Psoas muscle (tissue), 8 donors: ENCODE results near the gene MYO1B. TPM values are rescaled to one million over a fixed set of nuclear protein-coding genes. Genes with fewer than 3 reads are reported as not detected.

Experiments used
- ATAC-seq, 4 donors: fragments of 200-7000 bp; cut with Tn5 transposase; one replicate each; pipeline ENCODE4 v1.9.1; 2020; ENCODE audit warnings: moderate library complexity in 3 of 4, mild to moderate bottlenecking in 2 of 4
- DNase-seq, 2 donors: peaks; one replicate each; pipeline ENCODE4 v3.0.0-alpha.2; 2020
- H3K27ac ChIP-seq: fragments of 200-600 bp; one replicate; pipeline ENCODE4 v1.8.0; 2022
- H3K27me3 ChIP-seq, 3 donors: fragments of 200-600 bp in 1 of 3; one replicate each; pipeline versions ENCODE4 v1.6.1 to v1.8.0; 2013 to 2022; ENCODE audit warnings: low read length in 2 of 3, mild to moderate bottlenecking in 2 of 3, moderate library complexity in 1 of 3; ENCODE audit not compliant: insufficient read depth in 3 of 3
- H3K36me3 ChIP-seq, 2 donors: fragments of 200-600 bp in 1 of 2; one replicate each; pipeline versions ENCODE4 v1.6.1 to v1.8.0; 2013 to 2022; ENCODE audit warnings: low read depth in 1 of 2, mild to moderate bottlenecking in 1 of 2, moderate library complexity in 1 of 2; ENCODE audit not compliant: insufficient read depth in 1 of 2
- H3K4me1 ChIP-seq: fragments of 200-600 bp; one replicate; pipeline ENCODE4 v1.8.0; 2022
- H3K4me3 ChIP-seq: fragments of 200-600 bp; one replicate; pipeline ENCODE4 v1.8.0; 2022; ENCODE audit warnings: mild to moderate bottlenecking
- H3K9me3 ChIP-seq: fragments of 200-600 bp; one replicate; pipeline ENCODE4 v1.8.0; 2022
- CTCF ChIP-seq: fragments of 200-600 bp; IDR thresholded peaks from one replicate; pipeline ENCODE4 v1.8.0; 2022; ENCODE audit warnings: antibody characterized with exemption
- WGBS, 3 donors: extraction: QIAGEN DNeasy Blood & Tissue Kit; methylation state at CpG; one replicate each; pipeline versions ENCODE4 v1.1.6 to v1.1.7; 2013; 5-methylcytosine and 5-hydroxymethylcytosine counted together
- intact Hi-C, 2 donors: fragments of 100-400 bp; cut with DNase I; formaldehyde crosslinking; loops; one replicate each; pipeline versions ENCODE4 v1.11.0 to v1.14.2; 2022
- polyA plus RNA-seq, 3 donors: library from polyadenylated mRNA; stranded (reverse); fragments of 200-250 nt; gene quantifications; one replicate each; pipeline ENCODE4 v1.2.3, GENCODE V29; 2013
- total RNA-seq, 4 donors: library from RNA; stranded (reverse); fragmentation: NEBNext Ultra II Directional in 2 of 4; extraction: Animal tissue kit (Norgen Biotek cat#: 25700) in 2 of 4; gene quantifications; one replicate each; pipeline versions ENCODE4 v1.2.1 to v1.2.4, GENCODE V29; 2021 to 2023
- donor health status: healthy with polysubstance abuse.
- donor health status: DM: no; HTN: no; CAD: no; lungs with moderate emphysema.
- donor health status: Bipolar disorder and iron deficiency.
- donor health status: healthy.
- donor health status: DM: yes; HTN: yes; CAD: no.
- donor health status: DM: no; HTN: no; CAD: no.
- donor health status: DM: no; HTN: no; CAD: no.
- donor health status: DM: yes; HTN: yes; CAD: no.

Gene MYO1B
- total and polyA plus RNA-seq, 7 donors = 4.4 to 14.1 (median 7.9) TPM

DNA sequence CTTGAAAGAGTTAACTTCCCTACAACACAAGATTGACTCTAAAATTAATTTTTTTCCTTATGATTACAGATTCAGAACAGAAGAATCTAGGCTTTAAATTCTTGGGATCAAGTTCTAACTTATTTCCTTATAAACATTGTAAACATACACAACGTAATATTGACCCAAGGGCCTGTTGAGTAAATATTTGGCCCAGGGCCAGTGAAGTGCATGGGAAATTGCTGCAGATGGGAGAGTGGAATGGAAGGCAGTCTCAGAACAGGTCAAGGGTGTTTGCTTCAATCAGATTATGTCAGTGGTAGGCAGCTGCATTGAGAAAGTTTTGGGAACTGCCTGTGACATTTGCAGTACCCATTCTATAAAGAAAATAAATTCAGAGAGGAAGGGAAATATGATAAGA, 137.6 kb downstream of the MYO1B start:
- H3K4me3 ChIP-seq = no peak overlapping the region
- H3K36me3 ChIP-seq = no peaks in the 10 kb centered on the region
- no peaks in the 10 kb centered on the region for H3K27me3 ChIP-seq
- no peak overlapping the region for H3K27ac ChIP-seq
- peaks cover 3% of the 10 kb centered on the region for H3K4me1 ChIP-seq
- 65 to 77% (median 75%) methylated on average over 1 of the region's 1 CpG for WGBS, 3 donors
- TF ChIP-seq CTCF = no peak
- intact Hi-C loops = no loop called here
- no peaks in the 10 kb centered on the region for H3K9me3 ChIP-seq
- ATAC-seq (no peak), DNase-seq (no peak)

DNA sequence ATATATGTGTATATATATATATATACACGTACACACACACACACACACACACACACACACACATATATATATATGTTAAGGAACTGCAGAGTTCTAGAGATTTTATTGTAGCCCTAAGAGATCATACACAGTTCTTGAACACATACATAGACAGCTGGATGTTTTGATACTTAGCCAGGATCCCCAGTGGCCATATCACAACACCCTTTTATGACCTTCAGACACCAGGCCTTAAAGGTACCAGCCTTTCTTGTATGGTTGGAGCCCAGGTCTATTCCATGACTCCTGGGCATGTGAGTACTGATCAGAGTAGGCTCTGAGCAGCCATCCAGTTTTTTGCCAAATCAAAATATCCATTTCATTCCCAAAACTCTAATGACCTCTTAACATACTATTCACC, 138.3 kb downstream of the MYO1B start:
- no peak for TF ChIP-seq CTCF
- no peaks in the 10 kb centered on the region for H3K27me3 ChIP-seq
- no peaks in the 10 kb centered on the region for H3K9me3 ChIP-seq
- H3K36me3 ChIP-seq = no peaks in the 10 kb centered on the region
- H3K4me1 ChIP-seq = peaks cover 3% of the 10 kb centered on the region
- WGBS, 3 donors = 31 to 38% (median 32%) methylated on average over 1 of the region's 1 CpG
- no peak for ATAC-seq
- no peak overlapping the region for H3K27ac ChIP-seq
- no peak overlapping the region for H3K4me3 ChIP-seq
- intact Hi-C loops = no loop called here
- no peak for DNase-seq

DNA sequence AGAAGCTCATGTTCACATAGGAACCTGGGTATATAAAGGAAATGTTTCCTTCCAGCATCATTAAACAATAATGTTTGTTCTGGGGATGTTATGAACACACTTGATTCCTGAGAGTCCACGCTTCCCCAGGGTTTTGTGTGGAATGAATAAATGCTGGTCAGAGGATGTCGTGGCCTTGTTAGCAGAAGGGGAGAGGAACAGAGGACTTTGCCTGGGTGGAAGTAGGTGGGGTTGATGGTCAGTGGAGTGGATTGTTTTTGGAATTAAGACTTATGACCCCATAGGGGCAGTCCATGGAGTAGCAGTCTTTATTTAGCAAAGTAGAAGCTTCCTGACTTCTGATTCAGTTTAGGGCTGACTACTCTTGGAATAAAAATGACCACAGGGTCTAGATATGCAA, 139.6 kb downstream of the MYO1B start:
- intact Hi-C loops = no loop called here
- Histone ChIP-seq H3K27me3 (no peaks in the 10 kb centered on the region), H3K4me1 (peaks cover 3% of the 10 kb centered on the region), H3K27ac (no peak overlapping the region), H3K9me3 (no peaks in the 10 kb centered on the region), H3K36me3 (no peaks in the 10 kb centered on the region), H3K4me3 (no peak overlapping the region)
- ATAC-seq (no peak), DNase-seq (no peak)
- no peak for TF ChIP-seq CTCF
- WGBS, 3 donors = 71 to 75% (median 73%) methylated on average over 2 of the region's 2 CpGs

- H3K4me3 ChIP-seq = no peak overlapping the region
- H3K27me3 ChIP-seq = no peaks in the 10 kb centered on the region
- DNase-seq (no peak), ATAC-seq (no peak)
- TF ChIP-seq CTCF = no peak
- no peak overlapping the region for H3K27ac ChIP-seq
- H3K4me1 ChIP-seq = peaks cover 3% of the 10 kb centered on the region
- H3K9me3 ChIP-seq = no peaks in the 10 kb centered on the region
- intact Hi-C loops = no loop called here
- 69 to 80% (median 72%) methylated on average over 6 of the region's 6 CpGs for WGBS, 3 donors
- H3K36me3 ChIP-seq = peaks cover 0 to 4% of the 10 kb centered on the region in 2 donors
Observed at GRCh38 chr2:191385416-191386160, 140.4 kb downstream of the MYO1B start.
